ENCODE data around the gene ZNF701. TPM values are rescaled to one million over a fixed set of nuclear protein-coding genes. Genes with fewer than 3 reads are reported as not detected.
"Not testable (repeated sequence)": the region's sequence is repeated elsewhere in the genome, so short reads cannot be mapped to it uniquely, and the experiment has no call there.

ZNF701 gene
- total and polyA plus RNA-seq, 12 donors: 4.0 to 21.3 (median 11.1) TPM

GRCh38 chr19:52527134-52527955 is 42.7 kb upstream of the ZNF701 start, which contains the start of gene ZNF808:
Gene ZNF808 (plus strand): TSS chr19:52527668. CDS start chr19:52543285, 15,617 bp downstream.
- peak within 1 kb of the TSS in 3 of 4 donors; percentile 68 to 92 (median 73) for H3K4me3 ChIP-seq
- peak; percentile 96 to 98 (median 98) for DNase-seq
- H3K4me1 ChIP-seq (replicated peaks in 1 of 2): peaks cover 12 to 13% of the 10 kb centered on the region in 2 donors
- no peaks in the 10 kb centered on the region for H3K9me3 ChIP-seq (replicated peaks in 1 of 3)
- peak within 1 kb of the TSS; percentile 72 to 96 (median 90) for H3K27ac ChIP-seq
- no peaks in the 10 kb centered on the region for H3K27me3 ChIP-seq
- no peaks in the 10 kb centered on the region for H3K36me3 ChIP-seq (replicated peaks in 1 of 2)
- 0 to 1% (median 0%) methylated on average over 16 to 54 of the region's 54 CpGs for WGBS, 4 donors
- intact Hi-C loops (cut with DNase I): no loop called here
- TF ChIP-seq POLR2A (IDR thresholded peaks at IDR 0.05): peak; percentile 27 to 69
- TF ChIP-seq CTCF (IDR thresholded peaks at IDR 0.05): peak; percentile 54 to 83 (median 76)

GRCh38 chr19:52527956-52528351 is 42.1 kb upstream of the ZNF701 start:
- H3K36me3 ChIP-seq (replicated peaks in 1 of 2): no peaks in the 10 kb centered on the region
- H3K27me3 ChIP-seq: no peaks in the 10 kb centered on the region
- intact Hi-C loops (cut with DNase I): no loop called here
- no peaks in the 10 kb centered on the region for H3K9me3 ChIP-seq (replicated peaks in 1 of 3)
- peak overlapping the region; percentile 72 to 96 (median 84) for H3K27ac ChIP-seq
- TF ChIP-seq POLR2A (IDR thresholded peaks at IDR 0.05) (no peak), CTCF (IDR thresholded peaks at IDR 0.05) (no peak)
- 1 to 2% (median 1%) methylated on average over 25 of the region's 25 CpGs for WGBS, 4 donors
- peaks cover 12 to 13% of the 10 kb centered on the region in 2 donors for H3K4me1 ChIP-seq (replicated peaks in 1 of 2)
- H3K4me3 ChIP-seq: peak overlapping the region in 3 of 4 donors; percentile 68 to 92 (median 73)
- DNase-seq: peak in 6 of 7 donors; percentile 5 to 54 (median 20)

GRCh38 chr19:52532480-52532879 is 37.6 kb upstream of the ZNF701 start:
- peaks cover 8% of the 10 kb centered on the region in 2 donors for H3K4me1 ChIP-seq (replicated peaks in 1 of 2)
- no peak for DNase-seq
- no peak overlapping the region for H3K27ac ChIP-seq
- H3K36me3 ChIP-seq (replicated peaks in 1 of 2): no peaks in the 10 kb centered on the region
- TF ChIP-seq POLR2A (IDR thresholded peaks at IDR 0.05) (no peak), CTCF (IDR thresholded peaks at IDR 0.05) (no peak)
- H3K4me3 ChIP-seq: no peak overlapping the region
- 92 to 98% (median 94%) methylated on average over 2 of the region's 2 CpGs for WGBS, 4 donors
- intact Hi-C loops (cut with DNase I): no loop called here
- H3K27me3 ChIP-seq: no peaks in the 10 kb centered on the region
- no peaks in the 10 kb centered on the region for H3K9me3 ChIP-seq (replicated peaks in 1 of 3)

- Histone ChIP-seq H3K27me3 (no peaks in the 10 kb centered on the region), H3K36me3 (replicated peaks in 1 of 2) (no peaks in the 10 kb centered on the region), H3K9me3 (replicated peaks in 1 of 3) (no peaks in the 10 kb centered on the region), H3K4me1 (replicated peaks in 1 of 2) (no peaks in the 10 kb centered on the region), H3K27ac (no peak overlapping the region), H3K4me3 (no peak overlapping the region)
- intact Hi-C loops (cut with DNase I): no loop called here
- 49 to 74% (median 61%) methylated on average over 4 to 5 of the region's 5 CpGs for WGBS, 4 donors
- TF ChIP-seq CTCF (IDR thresholded peaks at IDR 0.05) (no peak), POLR2A (IDR thresholded peaks at IDR 0.05) (no peak)
- DNase-seq: peak in 3 of 7 donors; percentile 23 to 66 (median 47)
Observed at GRCh38 chr19:52533901-52534300, 36.2 kb upstream of the ZNF701 start.

- WGBS, 4 donors: 24 to 40% (median 32%) methylated on average over 13 to 15 of the region's 15 CpGs
- intact Hi-C loops (cut with DNase I); H3K4me1 ChIP-seq (replicated peaks in 1 of 2); H3K27me3 ChIP-seq; H3K36me3 ChIP-seq (replicated peaks in 1 of 2); H3K9me3 ChIP-seq (replicated peaks in 1 of 3): not testable (repeated sequence)
- peak overlapping the region in 2 of 5 donors; percentile 68 to 72 for H3K27ac ChIP-seq
- H3K4me3 ChIP-seq: peak overlapping the region in 1 of 4 donors; percentile 57
- DNase-seq: peak in 2 of 7 donors; percentile 12 to 14
Observed at GRCh38 chr19:52535385-52535770, 34.7 kb upstream of the ZNF701 start.

Data from adrenal gland (tissue), 12 donors.